ENCODE data around the gene PARS2.

- TF ChIP-seq POLR2A (IDR thresholded peaks at IDR 0.05) (no peak), CTCF (IDR thresholded peaks at IDR 0.05) (no peak)
Observed at GRCh38 chr1:54798206-54798605, 33.9 kb upstream of the PARS2 start.

Data from right lobe of liver (tissue), 4 donors.